PC-9 (cell line): Measurements from ENCODE around the gene RNF11.

ENCODE experiments used
- CTCF ChIP-seq: fragments of 200-600 bp; sonication (generic); conservative IDR thresholded peaks from 2 replicates; pipeline ENCODE4 v1.6.1; 2017; ENCODE audit warnings: mixed run types, antibody characterized with exemption, mild to moderate bottlenecking, moderate library complexity
- EZH2 ChIP-seq: fragments of 200-600 bp; sonication (generic); IDR thresholded peaks from 2 replicates; pipeline ENCODE4 v1.8.0; 2017; ENCODE audit warnings: antibody characterized with exemption, low read depth

DNA sequence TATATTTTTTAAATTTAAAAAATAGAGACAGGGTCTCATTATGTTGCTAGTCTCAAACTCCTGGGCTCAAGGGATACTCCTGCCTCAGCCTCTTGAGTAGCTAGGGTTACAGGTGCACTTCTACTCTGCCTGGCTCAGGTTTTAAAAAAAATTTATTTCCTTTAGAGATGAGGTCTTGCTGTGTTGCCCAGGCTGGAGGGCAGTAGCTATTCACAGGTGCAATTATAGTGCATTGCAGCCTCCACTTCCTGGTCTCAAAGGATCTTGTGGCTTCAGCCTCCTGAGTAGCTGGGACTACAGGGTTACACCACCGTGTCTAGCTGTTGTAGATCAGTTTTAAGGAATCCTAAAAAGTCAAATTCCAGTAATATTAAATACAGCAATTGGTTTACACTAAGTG is 5.0 kb downstream of the RNF11 start:
- TF ChIP-seq CTCF (no peak), EZH2 (no peak)
